GM18907 (cell line): Measurements from ENCODE around the gene TMEM30B.
"Not testable (repeated sequence)": the region's sequence is repeated elsewhere in the genome, so short reads cannot be mapped to it uniquely, and the experiment has no call there.

Experiments
- ATAC-seq: cut with Tn5 transposase; IDR thresholded peaks from one replicate; pipeline ENCODE4 v1.9.1; 2021; ENCODE audit warnings: mild to moderate bottlenecking, moderate library complexity; ENCODE audit not compliant: unreplicated experiment

The TMEM30B gene

GRCh38 chr14:61266891-61267740 is 14.0 kb downstream of the TMEM30B start:
- no peak for ATAC-seq

DNA sequence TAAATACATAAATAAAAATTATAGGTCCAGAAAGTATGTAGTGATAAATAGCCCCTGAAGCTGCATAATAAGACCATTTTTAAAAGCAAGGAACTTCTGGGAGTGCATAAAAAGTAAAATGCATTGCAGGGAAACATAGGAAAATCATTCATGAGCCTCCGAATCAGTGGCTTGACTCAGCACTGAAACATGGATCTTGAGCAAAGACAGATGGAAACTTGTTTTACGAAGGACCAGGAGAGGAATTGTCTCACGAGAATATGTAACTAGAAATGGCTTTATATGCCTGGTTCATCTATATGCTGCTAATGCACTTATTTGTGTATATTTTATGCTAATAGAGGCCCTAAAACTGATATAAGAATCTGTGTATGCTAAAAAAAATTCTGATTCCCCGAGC is 14.7 kb downstream of the TMEM30B start:
- ATAC-seq: no peak

GRCh38 chr14:61264651-61265050 is 16.5 kb downstream of the TMEM30B start:
- no peak for ATAC-seq

- no peak for ATAC-seq
These were observed 17.0 kb downstream of the TMEM30B start for GRCh38 chr14:61264010-61264571.

DNA sequence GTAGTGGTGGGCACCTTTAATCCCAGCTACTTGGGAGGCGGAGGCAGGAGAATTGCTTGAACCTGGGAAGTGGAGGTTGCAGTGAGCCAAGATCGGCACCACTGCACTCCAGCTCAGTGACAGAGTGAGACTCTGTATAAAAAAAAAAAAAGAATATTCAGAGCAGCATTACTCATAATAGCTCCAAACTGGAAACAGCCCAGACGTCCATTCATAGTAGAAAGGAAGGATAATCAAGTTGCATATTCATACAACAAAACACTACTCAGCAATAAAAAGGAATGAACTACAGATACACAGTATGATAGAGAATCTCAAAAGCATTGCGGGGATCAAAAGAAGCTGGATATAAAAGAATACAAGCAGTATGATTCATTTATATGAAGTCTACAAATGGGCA is 19.1 kb downstream of the TMEM30B start:
- ATAC-seq: no peak

DNA sequence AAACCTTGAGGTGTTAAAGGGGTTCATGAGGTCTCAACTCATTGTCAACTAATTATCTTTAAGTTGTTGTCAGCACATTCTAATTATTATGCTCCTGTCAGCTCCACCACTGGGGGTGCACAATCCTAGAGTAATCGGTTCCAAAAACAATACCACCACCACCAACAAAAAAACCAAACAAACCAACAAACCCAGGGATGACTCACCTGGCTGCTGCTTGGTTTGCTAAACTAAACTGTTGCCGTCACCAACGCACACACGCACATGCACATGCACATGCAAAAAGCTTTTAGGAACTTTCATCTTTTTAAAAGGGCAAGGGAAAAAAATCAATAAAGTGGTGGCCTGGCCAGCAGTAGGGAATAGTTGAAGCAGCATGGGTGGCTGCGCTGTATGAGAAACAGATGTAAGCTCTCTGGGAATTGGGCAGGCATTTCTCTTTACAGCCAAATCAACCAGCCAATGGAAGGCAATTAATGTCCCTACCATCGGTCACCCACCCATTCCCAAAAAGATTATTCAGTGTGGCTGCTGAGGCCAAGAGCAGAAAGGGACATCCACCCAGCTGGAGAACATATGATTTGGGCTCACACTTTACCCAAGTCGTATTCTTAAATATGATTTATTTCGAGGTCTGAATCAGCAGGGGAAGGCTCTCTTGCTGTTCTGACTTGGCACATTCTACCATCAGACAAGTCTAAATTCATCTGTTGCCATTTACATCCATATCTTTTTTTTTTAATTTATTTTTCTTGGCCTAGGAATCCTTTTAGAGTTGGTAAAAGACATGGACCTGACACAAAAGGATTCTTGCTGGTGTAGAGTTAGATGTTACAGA is 20.0 kb downstream of the TMEM30B start:
- ATAC-seq: no peak

DNA sequence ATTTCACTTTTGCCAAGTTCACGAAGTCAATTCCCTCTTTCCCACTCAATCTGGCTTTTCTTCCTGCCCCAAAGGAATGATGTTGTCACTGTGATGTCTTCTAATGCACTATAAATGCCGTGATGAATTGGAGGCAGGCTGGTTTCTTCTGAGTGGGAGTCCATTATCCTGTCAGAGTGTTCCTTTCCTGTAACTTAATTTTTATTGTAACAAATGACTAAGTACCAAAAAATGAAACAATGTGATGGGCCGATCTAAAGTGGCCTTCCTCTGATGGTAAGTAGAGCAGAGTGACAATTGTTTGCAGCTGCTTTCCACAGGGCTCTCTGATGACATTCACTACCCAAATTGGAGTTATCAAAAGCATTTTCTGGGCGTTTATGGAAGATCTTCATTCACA is 22.2 kb downstream of the TMEM30B start:
- ATAC-seq: no peak

DNA sequence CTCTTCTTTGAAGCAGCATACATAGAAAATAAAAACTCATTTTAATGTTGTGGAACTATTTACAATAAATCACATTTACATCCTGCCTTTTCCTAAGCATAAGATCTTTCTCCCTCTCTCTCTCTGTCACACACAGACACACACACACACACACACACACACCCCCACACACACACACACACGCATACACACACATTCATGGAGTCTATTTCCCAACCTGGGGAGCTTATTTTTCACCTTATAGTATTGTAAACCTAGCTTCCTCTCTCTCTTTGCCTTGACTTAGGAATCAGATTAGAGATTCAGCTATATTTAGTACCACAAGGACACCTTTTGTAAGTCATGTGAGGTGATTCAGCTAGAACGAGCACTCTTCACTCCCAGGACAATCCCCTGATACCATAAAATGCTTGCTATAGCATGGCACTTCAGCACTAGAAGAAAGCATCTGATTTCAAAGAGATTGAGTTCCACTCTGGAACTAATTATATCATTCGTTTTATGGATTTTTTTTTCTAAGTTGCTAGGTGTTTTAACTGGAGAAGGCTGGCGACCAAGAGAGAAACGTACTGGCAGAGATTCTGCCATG is 23.6 kb downstream of the TMEM30B start:
- no peak for ATAC-seq

- ATAC-seq: no peak
These were observed 24.2 kb downstream of the TMEM30B start for GRCh38 chr14:61256826-61257468.

DNA sequence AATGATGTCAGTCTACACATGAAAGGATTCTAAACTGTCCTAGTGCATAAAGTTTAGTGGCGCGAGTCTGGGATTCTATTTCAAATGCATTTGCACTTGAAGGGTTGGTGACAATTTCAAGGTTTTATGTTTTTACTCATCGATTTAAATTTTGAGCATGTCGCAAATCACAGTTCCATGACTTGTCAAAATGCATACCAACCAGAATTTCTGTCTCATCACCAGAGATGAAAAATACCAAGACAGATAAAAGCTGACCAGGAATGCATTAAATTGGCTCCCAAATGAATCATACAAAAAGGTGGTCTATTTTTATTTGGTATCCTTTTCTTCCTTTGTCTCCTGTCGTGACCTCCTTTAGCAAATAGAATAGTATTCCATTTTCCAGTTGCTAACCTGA is 25.2 kb downstream of the TMEM30B start:
- no peak for ATAC-seq

- ATAC-seq: no peak
These were observed 26.2 kb downstream of the TMEM30B start for GRCh38 chr14:61254808-61255526.

DNA sequence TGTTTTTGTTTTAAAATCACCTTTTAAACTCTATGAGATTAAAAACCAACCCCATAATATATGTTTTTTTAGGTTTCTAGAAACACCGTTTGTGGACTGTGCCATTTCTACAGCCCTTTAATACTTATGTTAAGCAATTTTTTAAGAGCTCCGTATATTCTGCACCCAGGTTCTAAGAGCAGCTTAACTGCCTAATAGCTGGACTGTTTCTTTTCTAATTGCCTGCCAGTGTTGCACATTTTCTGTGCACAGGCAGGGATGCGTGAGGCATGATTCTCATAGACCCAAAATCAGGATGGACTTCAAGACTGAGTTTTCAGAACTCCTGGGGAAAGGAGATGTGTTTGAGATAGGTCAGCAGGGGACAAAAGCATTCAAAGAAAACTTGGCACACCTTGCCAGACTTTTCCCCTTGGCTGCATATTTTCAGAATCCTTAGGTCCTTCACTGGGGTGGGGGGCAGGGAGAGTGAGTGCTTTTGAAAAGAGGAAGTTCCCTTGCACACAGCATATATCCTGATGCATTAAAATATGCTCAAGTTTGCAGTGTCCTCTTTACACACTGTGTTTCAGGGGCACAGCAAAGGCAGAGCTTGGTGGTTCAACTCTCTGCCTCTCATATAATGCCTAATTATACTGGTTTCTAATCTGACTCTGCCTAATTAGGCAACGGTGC is 27.9 kb downstream of the TMEM30B start:
- ATAC-seq: no peak

- ATAC-seq: peak; percentile 93
These were observed 28.6 kb downstream of the TMEM30B start for GRCh38 chr14:61252369-61253063.

GRCh38 chr14:61250063-61250462 is 31.1 kb downstream of the TMEM30B start:
- ATAC-seq: no peak

- no peak for ATAC-seq
These were observed 33.2 kb downstream of the TMEM30B start for GRCh38 chr14:61247935-61248334.

DNA sequence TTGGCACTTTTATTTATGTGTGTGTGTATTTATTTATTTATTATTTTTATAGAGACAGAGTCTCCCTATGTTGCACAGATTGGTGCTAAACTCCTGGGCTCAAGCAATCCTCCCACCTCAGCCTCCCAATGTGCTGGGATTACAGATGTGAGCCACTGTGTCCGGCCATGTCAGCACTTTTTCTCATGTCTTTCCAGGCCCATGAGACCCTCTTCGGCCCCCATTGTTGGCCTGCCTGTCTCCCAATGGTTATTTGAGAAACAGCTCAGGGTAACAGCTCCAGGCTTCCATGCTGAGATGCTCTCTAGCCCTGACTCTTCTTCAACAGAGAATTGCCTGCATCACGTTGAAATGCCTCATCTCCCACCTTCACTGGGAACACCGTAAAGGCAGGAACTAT is 34.4 kb downstream of the TMEM30B start:
- no peak for ATAC-seq

DNA sequence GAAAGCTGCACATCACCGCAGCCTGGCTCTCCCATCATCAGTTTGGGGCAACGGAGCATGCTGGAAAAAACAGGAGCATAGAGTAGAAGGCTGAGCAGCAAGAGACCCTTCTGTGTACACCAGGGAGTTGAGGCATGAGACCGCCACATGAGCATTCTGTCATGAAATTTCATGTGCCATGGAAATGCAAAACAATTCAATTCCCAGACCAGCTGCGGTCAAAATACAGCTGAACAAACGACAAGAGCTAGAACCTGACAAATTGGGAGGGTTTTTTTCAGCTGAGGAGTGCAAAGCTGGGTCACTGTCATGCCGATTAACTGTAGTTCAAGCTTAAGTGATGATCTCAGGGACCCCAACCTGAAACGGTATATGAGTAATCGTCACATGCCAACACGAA is 37.1 kb downstream of the TMEM30B start:
- no peak for ATAC-seq

DNA sequence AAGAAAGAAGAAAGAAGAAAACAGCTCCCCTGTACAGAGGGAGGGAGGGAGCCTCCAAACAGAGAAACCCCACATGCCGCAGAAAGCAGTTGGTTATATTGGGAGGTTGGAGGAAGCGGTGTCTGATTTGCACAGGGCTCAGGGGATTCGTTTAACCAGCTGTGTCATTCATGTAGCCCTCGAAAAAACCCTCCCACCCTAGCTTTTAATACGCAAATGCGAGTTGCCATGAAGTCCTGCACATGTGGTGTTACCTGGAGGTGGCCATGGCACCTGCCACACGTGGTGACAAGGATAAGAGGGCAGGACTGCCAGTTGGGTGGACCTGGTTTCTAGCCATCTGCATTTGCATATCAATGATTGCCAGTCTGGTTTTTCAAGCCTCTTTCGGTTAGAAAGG is 40.9 kb downstream of the TMEM30B start:
- no peak for ATAC-seq

- ATAC-seq: not testable (repeated sequence)
These were observed 41.9 kb downstream of the TMEM30B start for GRCh38 chr14:61239285-61239684.
